CD4-positive, alpha-beta T cell treated with Interleukin-6 at 100 ng/mL for 8 hours (primary cell): ENCODE data around the gene TMEM115.

Experiments
- DNase-seq: peaks from one replicate; pipeline ENCODE4 v3.0.0-alpha.2; 2020; ENCODE audit warnings: mixed read lengths, low spot score

Gene TMEM115

GRCh38 chr3:50331364-50331907 lies 27.9 kb downstream of the TMEM115 start:
- no peak for DNase-seq

DNA sequence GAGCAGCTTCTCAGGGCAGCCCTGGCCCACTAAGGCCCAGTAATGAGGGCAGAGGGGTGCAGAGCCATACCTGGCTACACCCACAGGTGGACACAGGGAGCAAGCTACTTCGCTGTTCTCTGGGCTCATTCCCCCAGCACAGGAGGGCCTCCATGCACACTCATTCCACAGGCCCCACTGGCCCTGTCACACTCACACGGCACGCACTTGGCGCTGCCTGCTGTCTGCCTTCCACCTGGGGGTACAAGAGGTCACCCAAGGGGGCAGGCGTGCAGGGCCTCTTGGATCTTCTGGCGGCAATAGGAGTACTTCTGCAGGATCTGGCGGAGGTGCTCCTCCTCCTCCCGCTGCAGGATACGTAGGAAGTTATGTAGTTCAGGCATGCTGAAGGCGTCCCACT lies 29.0 kb downstream of the TMEM115 start:
- DNase-seq = no peak

GRCh38 chr3:50327943-50328691 lies 31.2 kb downstream of the TMEM115 start, which contains the start of gene TUSC2:
Gene TUSC2 (minus strand): TSS chr3:50328223. CDS start chr3:50328099, 124 bp downstream.
- peak; percentile 94 for DNase-seq

GRCh38 chr3:50327129-50327528 lies 32.2 kb downstream of the TMEM115 start:
- DNase-seq = no peak

DNA sequence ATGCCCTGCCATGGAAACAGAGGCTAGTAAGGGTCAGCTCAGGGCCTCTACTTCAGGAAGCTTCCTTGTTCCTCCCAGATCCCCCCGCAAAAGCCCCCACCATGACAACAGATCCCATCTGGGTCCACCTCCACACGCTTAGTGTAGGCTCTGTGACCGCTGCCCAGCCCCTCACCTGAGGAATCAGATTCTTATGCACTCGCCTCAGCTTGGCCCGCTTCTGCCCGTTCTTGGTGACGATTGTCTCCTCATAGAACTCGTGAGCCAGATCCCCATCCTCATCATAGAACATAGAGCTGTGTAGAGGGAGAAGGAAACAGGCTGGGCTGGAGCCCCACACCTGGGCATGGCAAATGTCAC lies 33.2 kb downstream of the TMEM115 start:
- DNase-seq = no peak

DNA sequence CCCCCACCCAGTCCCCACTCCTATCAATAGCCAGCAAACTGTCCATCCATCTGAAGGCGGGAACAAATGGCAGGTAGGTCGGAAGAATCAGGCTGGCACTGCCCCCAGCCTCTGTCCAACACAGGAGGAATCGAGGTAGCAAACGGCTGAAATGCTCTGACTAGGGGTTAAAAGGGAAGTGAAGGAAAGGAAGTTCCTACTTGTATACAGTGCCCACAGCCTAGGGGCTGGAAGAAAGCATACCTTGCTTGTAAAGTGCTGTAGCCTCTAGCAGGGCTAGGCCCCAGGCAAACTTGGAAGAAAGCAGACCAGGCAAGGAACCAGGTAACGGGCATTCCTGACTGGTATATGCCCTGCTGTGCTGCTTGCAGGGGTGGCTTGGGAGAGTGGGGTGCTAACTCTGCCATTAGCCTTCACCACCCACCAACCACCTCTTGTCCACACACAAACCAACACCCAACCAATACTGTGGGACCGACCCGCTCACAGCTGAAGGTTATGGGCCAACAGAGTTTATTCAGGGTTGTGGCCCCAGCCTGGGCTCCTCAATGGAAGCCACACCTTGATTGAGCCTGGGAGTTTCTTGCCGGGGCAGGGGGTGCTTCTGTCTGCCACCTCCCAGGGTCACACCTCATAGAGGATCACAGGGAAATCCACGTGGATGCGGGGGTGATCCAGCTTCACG lies 33.7 kb downstream of the TMEM115 start:
- DNase-seq = no peak

GRCh38 chr3:50325113-50325480 lies 34.2 kb downstream of the TMEM115 start:
- no peak for DNase-seq

DNA sequence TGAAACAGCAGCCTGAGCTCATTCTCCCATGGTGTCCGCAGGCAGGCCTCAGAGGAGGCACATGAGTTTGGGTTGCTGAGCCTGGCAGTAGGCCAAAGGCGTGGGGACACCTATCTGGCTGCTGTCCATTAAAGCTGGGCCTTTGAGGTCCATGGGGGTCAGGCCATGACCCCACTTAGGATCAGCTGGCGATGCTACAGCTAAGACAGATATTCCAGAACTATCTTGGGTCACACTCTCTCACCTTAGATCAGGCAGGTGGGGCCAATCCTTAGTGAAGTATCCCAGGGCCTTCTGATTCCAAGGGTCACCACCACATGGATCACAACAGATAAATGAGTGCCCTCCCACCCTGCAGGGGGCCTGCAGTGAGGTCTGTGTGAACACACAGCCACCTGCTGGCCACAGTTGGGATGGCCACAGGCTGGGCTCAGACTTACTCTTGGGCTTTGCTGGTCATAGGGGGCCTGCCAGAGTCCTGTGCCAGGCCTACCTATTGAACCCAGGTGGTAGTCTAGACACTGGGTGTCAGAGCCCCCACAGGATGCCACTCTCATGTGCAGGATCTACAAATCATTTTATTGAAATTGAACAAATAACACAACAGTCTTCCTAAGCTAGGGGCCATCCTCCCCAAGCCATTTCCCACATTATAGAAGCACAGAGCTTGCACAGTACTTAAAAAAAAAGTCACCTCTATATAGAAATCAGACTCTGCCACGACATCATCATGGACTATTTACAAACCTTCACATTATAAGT lies 34.8 kb downstream of the TMEM115 start:
- peak; percentile 45 for DNase-seq

DNA sequence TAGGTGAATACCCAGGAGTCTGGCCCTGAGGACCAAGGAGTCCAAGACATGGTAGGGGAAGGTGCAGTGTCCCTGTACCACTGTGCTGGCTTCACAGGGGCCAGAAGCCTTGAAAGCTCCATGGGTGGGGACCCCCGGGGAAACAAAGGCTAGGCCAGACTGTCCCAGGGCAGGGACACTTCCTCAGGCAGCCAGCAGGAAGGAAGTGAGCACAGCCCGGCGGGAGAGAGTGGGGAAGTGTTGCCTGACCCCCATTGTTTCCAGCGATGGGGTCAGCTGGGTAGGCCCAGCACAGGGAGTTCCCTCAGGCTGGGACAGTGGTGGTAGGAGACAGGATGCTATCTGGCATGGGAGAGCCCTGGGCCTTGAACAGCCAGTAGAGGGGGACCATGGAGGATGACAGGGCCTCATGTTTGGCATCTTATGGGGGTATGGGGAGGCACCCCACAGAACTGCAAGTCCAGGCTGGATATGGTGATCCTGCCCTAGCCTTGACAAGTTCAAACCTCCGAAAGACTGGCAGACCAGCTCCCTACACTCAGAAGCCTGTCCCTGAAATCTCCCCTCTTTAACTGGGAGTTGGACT lies 35.6 kb downstream of the TMEM115 start:
- DNase-seq = no peak

GRCh38 chr3:50323092-50323600 lies 36.2 kb downstream of the TMEM115 start:
- no peak for DNase-seq

- no peak for DNase-seq
Observed at GRCh38 chr3:50322386-50323091, 36.8 kb downstream of the TMEM115 start, which contains the start of gene HYAL2. Gene HYAL2 (minus strand): TSS chr3:50322745. CDS start chr3:50320489, 2,256 bp downstream.

DNA sequence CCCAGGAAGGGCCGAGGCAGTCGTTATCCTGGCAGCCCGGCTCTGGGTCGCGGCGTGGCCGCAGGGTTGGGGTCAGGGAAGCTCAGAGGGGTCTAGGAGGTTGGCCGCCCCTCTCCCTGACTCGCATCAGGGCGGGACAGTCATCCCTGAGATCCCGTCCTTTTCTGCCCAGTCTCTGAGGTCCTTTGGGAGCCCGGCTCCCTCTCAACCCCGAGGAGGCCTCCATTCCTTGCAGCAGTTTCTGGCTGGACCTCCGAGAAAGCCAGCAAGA lies 37.3 kb downstream of the TMEM115 start:
- no peak for DNase-seq

- DNase-seq = peak; percentile 78
Observed at GRCh38 chr3:50321336-50322114, 37.8 kb downstream of the TMEM115 start.

- DNase-seq = peak; percentile 58
Observed at GRCh38 chr3:50320853-50321335, 38.4 kb downstream of the TMEM115 start.

DNA sequence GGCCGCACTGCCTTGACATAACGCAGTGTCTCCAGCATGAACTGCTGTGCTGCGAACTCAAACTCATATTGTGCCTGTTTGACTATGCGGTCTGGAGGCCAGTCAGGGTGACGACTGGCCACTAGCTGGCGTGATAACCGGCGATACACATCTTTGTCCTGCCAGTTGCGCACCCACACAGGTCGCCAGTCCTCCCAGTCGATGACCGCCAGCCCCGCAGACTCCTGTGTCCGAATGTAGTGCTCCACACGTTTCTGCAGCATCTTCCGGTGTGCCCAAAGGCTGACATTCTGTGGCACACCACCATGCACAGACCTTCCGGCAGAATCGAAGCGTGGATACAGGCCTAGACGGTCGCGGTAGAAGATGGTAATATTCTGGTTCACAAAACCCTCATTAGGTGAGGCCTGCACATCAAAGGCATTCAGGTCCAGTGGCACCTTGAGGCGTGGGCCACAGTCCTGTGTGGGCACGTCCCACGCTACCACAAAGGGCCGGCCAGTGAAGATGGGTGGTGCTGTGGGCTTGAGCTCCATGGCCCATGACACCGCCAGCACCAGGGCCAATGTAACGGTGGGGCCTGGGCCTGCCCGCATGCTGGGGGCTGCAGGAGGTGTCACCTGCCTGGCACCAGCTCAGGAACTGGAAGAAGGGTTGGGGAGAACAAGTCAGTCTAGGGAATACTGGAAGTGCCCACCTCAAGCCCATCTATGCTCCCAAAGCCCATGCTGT lies 39.3 kb downstream of the TMEM115 start:
- no peak for DNase-seq

DNA sequence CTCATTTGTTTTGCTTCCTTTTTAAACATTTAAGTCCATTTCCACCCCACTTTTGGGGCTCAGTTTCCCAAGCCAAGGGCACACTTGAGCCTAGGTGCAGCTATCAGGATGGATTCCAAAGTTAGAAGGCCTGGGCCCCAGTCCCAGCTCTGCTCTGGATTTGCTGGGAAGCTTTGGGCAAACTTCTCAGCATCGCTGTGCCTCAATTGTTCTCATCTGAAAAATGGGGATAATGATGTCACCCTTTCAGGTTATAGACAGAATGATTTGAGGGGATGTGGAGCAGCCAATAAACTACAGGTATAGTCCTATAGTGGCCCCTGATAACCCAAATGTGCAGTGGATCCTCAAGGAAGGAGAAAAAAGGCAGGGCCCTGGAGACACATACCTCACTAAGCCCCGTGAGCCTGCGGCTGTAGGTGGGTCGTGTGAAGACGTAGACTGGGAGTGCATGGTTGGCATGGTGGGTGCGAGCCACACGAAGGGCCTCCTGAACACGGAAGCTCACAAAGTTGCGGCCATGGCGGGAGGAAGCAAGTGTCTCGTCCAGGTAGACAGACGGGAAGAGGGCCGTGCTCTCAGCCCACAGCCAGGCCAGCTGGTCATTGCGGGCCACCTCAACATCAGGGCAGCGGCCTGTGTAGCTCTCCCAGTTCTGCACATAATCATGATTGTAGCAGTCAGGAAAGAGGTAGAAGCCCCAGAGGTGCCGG lies 40.0 kb downstream of the TMEM115 start:
- no peak for DNase-seq

- DNase-seq = no peak
Observed at GRCh38 chr3:50318615-50319014, 40.7 kb downstream of the TMEM115 start.

DNA sequence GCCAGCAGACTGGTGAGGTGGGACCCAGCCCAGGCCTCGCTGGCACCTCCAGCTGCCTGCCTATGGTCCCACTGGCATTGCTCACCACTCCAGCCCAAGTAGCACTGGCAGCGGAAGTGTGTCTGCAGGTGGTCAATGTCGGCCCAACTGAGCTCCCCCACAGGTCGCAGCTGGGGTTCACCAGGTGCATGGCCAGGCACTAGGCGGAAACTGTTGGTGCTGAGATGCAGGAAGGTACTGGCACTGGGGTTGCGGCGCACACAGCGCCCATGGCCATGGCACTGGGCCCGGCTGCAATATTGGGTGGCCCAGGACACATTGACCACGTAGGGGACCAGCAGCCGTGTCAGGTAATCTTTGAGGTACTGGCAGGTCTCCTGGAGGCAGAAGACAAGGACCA lies 41.2 kb downstream of the TMEM115 start:
- no peak for DNase-seq

DNA sequence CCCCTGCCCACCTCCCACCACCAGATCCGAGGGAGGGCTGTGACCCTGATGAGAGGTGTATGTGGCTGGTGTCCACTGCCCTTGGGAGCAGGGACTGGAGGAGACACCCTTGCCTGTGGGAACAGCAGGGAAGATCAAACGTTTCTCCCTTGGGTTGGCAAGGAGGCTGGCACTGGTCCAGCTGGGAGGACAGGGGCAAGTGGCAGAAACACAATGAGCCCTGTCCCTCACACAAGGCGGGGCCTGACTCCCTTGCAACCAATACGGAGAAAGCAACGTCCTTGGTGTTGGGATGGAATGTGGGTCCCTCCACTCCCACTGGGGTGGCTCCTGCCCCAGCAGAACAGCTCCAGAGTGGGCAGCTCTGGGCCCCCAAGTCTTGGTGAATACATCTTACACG lies 42.0 kb downstream of the TMEM115 start:
- DNase-seq = no peak
